Trophoblast cell (in vitro differentiated cells and primary cell): Measurements from ENCODE around the gene CLASP1.
"Not testable (repeated sequence)": the region's sequence is repeated elsewhere in the genome, so short reads cannot be mapped to it uniquely, and the experiment has no call there.

Experiments
- DNase-seq, 2 donors: peaks; one replicate each; pipeline ENCODE4 v3.0.0-alpha.2; 2016
- H2AFZ ChIP-seq: 2 replicates; pipeline ENCODE4 v1.6.1; 2013; ENCODE audit warnings: low read length, moderate library complexity, mild to moderate bottlenecking; ENCODE audit not compliant: insufficient read depth, poor library complexity
- H2AK5ac ChIP-seq: 2 replicates; pipeline ENCODE4 v1.6.1; 2013; ENCODE audit warnings: mild to moderate bottlenecking, low read length
- H2BK120ac ChIP-seq: 2 replicates; pipeline ENCODE4 v1.6.1; 2013; ENCODE audit warnings: low read length, mild to moderate bottlenecking, moderate library complexity; ENCODE audit not compliant: insufficient read depth, poor library complexity
- H2BK12ac ChIP-seq: 2 replicates; pipeline ENCODE4 v1.6.1; 2013; ENCODE audit warnings: mild to moderate bottlenecking, low read length, moderate library complexity
- H2BK5ac ChIP-seq: 2 replicates; pipeline ENCODE4 v1.6.1; 2013; ENCODE audit warnings: low read length, low read depth, moderate library complexity, mild to moderate bottlenecking; ENCODE audit not compliant: poor library complexity
- H3K14ac ChIP-seq: 2 replicates; pipeline ENCODE4 v1.6.1; 2013; ENCODE audit warnings: mild to moderate bottlenecking, low read length
- H3K18ac ChIP-seq: 2 replicates; pipeline ENCODE4 v1.6.1; 2013; ENCODE audit warnings: mild to moderate bottlenecking, low read length
- H3K23ac ChIP-seq: 2 replicates; pipeline ENCODE4 v1.6.1; 2013; ENCODE audit warnings: low read length
- H3K27ac ChIP-seq: 2 replicates; pipeline ENCODE4 v1.5.1; 2013; ENCODE audit warnings: low read depth, mild to moderate bottlenecking, inconsistent platforms, low read length, moderate library complexity
- H3K27me3 ChIP-seq: 2 replicates; pipeline ENCODE4 v1.6.1; 2013; ENCODE audit warnings: inconsistent platforms, mild to moderate bottlenecking, low read length, moderate library complexity; ENCODE audit not compliant: insufficient read depth
- H3K36me3 ChIP-seq, 2 experiments: 1 replicate in 1 of 2; 2 replicates in 1 of 2; pipeline ENCODE4 v1.6.1; 2013; ENCODE audit warnings: low read length in 2 of 2, mild to moderate bottlenecking in 2 of 2, moderate library complexity in 1 of 2; ENCODE audit not compliant: insufficient read depth in 2 of 2, control insufficient read depth in 1 of 2
- H3K4ac ChIP-seq: 2 replicates; pipeline ENCODE4 v1.6.1; 2013; ENCODE audit warnings: low read depth, mild to moderate bottlenecking, low read length, moderate library complexity
- H3K4me1 ChIP-seq, 2 experiments: 1 replicate in 1 of 2; 2 replicates in 1 of 2; pipeline ENCODE4 v1.6.1; 2013; ENCODE audit warnings: low read length in 2 of 2, mild to moderate bottlenecking in 2 of 2, moderate library complexity in 1 of 2; ENCODE audit not compliant: insufficient read depth in 2 of 2, control insufficient read depth in 1 of 2
- H3K4me2 ChIP-seq: 2 replicates; pipeline ENCODE4 v1.6.1; 2013; ENCODE audit warnings: inconsistent platforms, mild to moderate bottlenecking, low read length, moderate library complexity
- H3K4me3 ChIP-seq: 2 replicates; pipeline ENCODE4 v1.5.1; 2013; ENCODE audit warnings: mild to moderate bottlenecking, low read depth, low read length, inconsistent platforms
- H3K79me1 ChIP-seq: one replicate; pipeline ENCODE4 v1.6.1; 2013; ENCODE audit warnings: low read length
- H3K79me2 ChIP-seq: 2 replicates; pipeline ENCODE4 v1.6.1; 2013; ENCODE audit warnings: low read length, mild to moderate bottlenecking; ENCODE audit not compliant: control insufficient read depth, insufficient read depth, poor library complexity
- H3K9ac ChIP-seq: 2 replicates; pipeline ENCODE4 v1.6.1; 2013; ENCODE audit warnings: mild to moderate bottlenecking, low read length
- H3K9me3 ChIP-seq: 2 replicates; pipeline ENCODE4 v1.6.1; 2013; ENCODE audit warnings: low read depth, mild to moderate bottlenecking, control low read depth, inconsistent platforms, low read length; ENCODE audit not compliant: insufficient read depth
- H4K12ac ChIP-seq: 2 replicates; pipeline ENCODE4 v1.6.1; 2013; ENCODE audit warnings: low read depth, mild to moderate bottlenecking, low read length, moderate library complexity
- H4K8ac ChIP-seq: 2 replicates; pipeline ENCODE4 v1.6.1; 2013; ENCODE audit warnings: low read depth, mild to moderate bottlenecking, low read length, moderate library complexity
- H4K91ac ChIP-seq: one replicate; pipeline ENCODE4 v1.6.1; 2013; ENCODE audit warnings: low read depth, mild to moderate bottlenecking, low read length, moderate library complexity
- WGBS: extraction: QIAGEN DNeasy Blood & Tissue Kit; methylation state at CpG from one replicate; pipeline ENCODE4 v1.1.7; 2013; ENCODE audit warnings: missing lambda C conversion rate; ENCODE audit not compliant: insufficient read length, insufficient coverage; ENCODE audit errors: extremely low coverage; 5-methylcytosine and 5-hydroxymethylcytosine counted together

The CLASP1 gene

DNA sequence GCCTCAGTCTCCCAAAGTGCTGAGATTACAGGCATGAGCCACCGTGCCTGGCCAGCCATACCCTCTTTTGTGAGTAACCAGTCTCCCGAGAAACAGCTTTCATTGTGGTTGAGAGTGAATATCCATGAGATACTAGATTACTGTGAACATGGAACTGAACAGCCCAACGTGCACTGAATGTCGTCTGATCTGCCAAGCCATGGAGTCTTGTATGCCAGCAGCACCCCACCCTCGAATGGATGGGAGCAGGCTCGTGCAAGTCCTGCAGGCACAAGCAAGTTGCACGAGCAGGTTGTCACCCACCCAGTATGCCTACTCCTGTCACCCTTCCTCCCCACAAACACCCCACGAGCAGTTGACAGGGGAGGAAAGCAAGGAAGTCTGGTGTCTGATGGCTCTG, 327.8 kb downstream of the CLASP1 start:
- H3K18ac ChIP-seq = no peak overlapping the region
- WGBS = no CpG with 5 or more reads among the region's 8 CpGs
- no peak overlapping the region for H3K27ac ChIP-seq
- H3K9ac ChIP-seq = no peak overlapping the region
- H4K91ac ChIP-seq = no peak overlapping the region
- peaks cover 2 to 5% of the 10 kb centered on the region in 2 experiments for H3K4me1 ChIP-seq
- no peak overlapping the region for H4K8ac ChIP-seq
- H2BK12ac ChIP-seq = no peak overlapping the region
- peaks cover 2% of the 10 kb centered on the region for H3K79me1 ChIP-seq
- no peak overlapping the region for H3K4me2 ChIP-seq
- H3K14ac ChIP-seq = no peak overlapping the region
- no peaks in the 10 kb centered on the region for H3K79me2 ChIP-seq
- no peak overlapping the region for H4K12ac ChIP-seq
- H3K36me3 ChIP-seq = no peaks in the 10 kb centered on the region
- no peak overlapping the region for H2AK5ac ChIP-seq
- H2BK5ac ChIP-seq = no peak overlapping the region
- H2AFZ ChIP-seq = no peak overlapping the region
- no peak overlapping the region for H3K23ac ChIP-seq
- no peak overlapping the region for H3K4ac ChIP-seq
- H2BK120ac ChIP-seq = no peak overlapping the region
- no peak overlapping the region for H3K4me3 ChIP-seq
- no peaks in the 10 kb centered on the region for H3K27me3 ChIP-seq
- DNase-seq = no peak
- peaks cover 2% of the 10 kb centered on the region for H3K9me3 ChIP-seq

DNA sequence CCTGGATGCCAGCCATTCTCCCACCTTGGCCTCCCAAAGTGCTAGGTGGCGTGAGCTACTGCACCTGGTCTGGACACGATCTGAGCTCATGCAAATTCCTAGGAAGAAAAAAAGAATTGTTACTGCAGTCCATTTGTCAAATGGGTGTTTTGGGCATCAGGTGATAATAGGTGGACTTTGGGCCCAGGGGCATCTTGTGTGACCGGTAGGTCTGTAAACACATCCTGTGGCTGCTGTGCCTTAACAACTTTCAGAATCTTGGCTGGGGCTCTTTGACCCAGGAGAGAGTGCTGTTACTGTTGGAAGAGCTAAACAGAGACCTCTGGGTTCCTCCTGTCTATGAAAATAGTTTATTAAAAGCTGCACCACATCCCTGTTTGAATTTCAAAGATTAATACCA, 329.3 kb downstream of the CLASP1 start:
- H3K14ac ChIP-seq = no peak overlapping the region
- peaks cover 2% of the 10 kb centered on the region for H3K9me3 ChIP-seq
- H3K18ac ChIP-seq = no peak overlapping the region
- H3K4me1 ChIP-seq = peaks cover 2 to 5% of the 10 kb centered on the region in 2 experiments
- H3K79me2 ChIP-seq = no peaks in the 10 kb centered on the region
- H4K8ac ChIP-seq = no peak overlapping the region
- WGBS = no CpG with 5 or more reads among the region's 3 CpGs
- no peak overlapping the region for H2BK120ac ChIP-seq
- H2AK5ac ChIP-seq = no peak overlapping the region
- no peak overlapping the region for H3K9ac ChIP-seq
- DNase-seq = no peak
- no peak overlapping the region for H4K12ac ChIP-seq
- H4K91ac ChIP-seq = no peak overlapping the region
- H2AFZ ChIP-seq = no peak overlapping the region
- H3K36me3 ChIP-seq = no peaks in the 10 kb centered on the region
- H2BK12ac ChIP-seq = no peak overlapping the region
- no peak overlapping the region for H2BK5ac ChIP-seq
- H3K4ac ChIP-seq = no peak overlapping the region
- peaks cover 2% of the 10 kb centered on the region for H3K79me1 ChIP-seq
- no peak overlapping the region for H3K27ac ChIP-seq
- no peak overlapping the region for H3K4me2 ChIP-seq
- no peak overlapping the region for H3K4me3 ChIP-seq
- no peak overlapping the region for H3K23ac ChIP-seq
- no peaks in the 10 kb centered on the region for H3K27me3 ChIP-seq

DNA sequence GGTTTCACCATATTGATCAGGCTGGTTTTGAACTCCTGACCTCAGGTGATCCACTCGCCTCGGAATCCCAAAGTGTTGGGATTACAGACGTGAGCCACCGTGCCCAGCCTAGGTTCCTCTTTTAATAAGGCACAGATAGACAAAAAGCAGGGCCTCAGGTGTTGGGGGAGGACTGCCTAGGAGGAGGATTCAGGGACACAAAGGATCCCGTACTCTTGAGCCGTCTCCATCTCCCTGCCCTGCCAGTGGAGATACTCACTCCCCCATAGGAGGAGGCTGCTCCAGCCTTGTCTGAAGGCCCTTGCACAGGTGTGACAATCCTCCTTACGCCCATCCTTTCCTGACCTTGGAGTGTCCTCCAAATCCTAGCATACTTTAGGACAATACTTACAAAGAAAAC, 332.3 kb downstream of the CLASP1 start:
- no peaks in the 10 kb centered on the region for H3K27me3 ChIP-seq
- no peaks in the 10 kb centered on the region for H3K4me1 ChIP-seq
- no peak overlapping the region for H4K8ac ChIP-seq
- no peak overlapping the region for H2AK5ac ChIP-seq
- no peak overlapping the region for H2BK12ac ChIP-seq
- no peak overlapping the region for H2BK120ac ChIP-seq
- H4K12ac ChIP-seq = no peak overlapping the region
- no peak overlapping the region for H3K4me2 ChIP-seq
- no peak overlapping the region for H3K18ac ChIP-seq
- H3K9ac ChIP-seq = no peak overlapping the region
- H2AFZ ChIP-seq = no peak overlapping the region
- no peak overlapping the region for H3K23ac ChIP-seq
- no CpG with 5 or more reads among the region's 7 CpGs for WGBS
- no peak overlapping the region for H2BK5ac ChIP-seq
- no peaks in the 10 kb centered on the region for H3K79me2 ChIP-seq
- no peak overlapping the region for H4K91ac ChIP-seq
- no peak for DNase-seq
- no peaks in the 10 kb centered on the region for H3K36me3 ChIP-seq
- no peak overlapping the region for H3K14ac ChIP-seq
- peaks cover 2% of the 10 kb centered on the region for H3K9me3 ChIP-seq
- H3K27ac ChIP-seq = no peak overlapping the region
- H3K4me3 ChIP-seq = no peak overlapping the region
- no peaks in the 10 kb centered on the region for H3K79me1 ChIP-seq
- H3K4ac ChIP-seq = no peak overlapping the region

DNA sequence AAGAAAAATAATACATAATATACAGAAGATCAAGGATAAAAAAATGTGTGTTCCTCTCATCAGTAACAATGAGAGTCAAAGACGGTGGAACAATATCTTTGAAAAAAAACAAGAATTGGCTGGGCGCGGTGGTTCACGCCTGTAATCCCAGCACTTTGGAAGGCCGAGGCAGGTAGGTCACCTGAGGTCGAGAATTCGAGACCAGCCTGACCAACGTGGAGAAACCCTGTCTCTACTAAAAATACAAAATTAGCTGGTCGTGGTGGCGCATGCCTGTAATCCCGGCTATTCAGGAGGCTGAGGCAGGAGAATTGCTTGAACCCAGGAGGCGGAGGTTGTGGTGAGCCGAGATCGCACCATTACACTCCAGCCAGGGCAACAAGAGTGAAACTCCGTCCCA, 335.6 kb downstream of the CLASP1 start:
- H3K4me2 ChIP-seq, H3K9ac ChIP-seq, H3K36me3 ChIP-seq, H3K14ac ChIP-seq, DNase-seq, H4K12ac ChIP-seq, H3K79me1 ChIP-seq, H4K91ac ChIP-seq, H2BK120ac ChIP-seq, H2BK5ac ChIP-seq, H3K4me1 ChIP-seq, H3K27ac ChIP-seq, H3K18ac ChIP-seq, H2AFZ ChIP-seq, H3K9me3 ChIP-seq, H3K79me2 ChIP-seq, H4K8ac ChIP-seq, H3K23ac ChIP-seq, H2AK5ac ChIP-seq, H3K4ac ChIP-seq, H3K27me3 ChIP-seq, H2BK12ac ChIP-seq, H3K4me3 ChIP-seq: not testable (repeated sequence)
- no CpG with 5 or more reads among the region's 15 CpGs for WGBS
